GM19397 (cell line): Measurements from ENCODE around the gene ZSCAN10.
A peak's percentile ranks its signal among the peaks of the same experiment; 100 is the strongest.
"Not testable (repeated sequence)": the region's sequence is repeated elsewhere in the genome, so short reads cannot be mapped to it uniquely, and the experiment has no call there.

Experiments
- ATAC-seq: cut with Tn5 transposase; IDR thresholded peaks from one replicate; pipeline ENCODE4 v1.9.1; 2021; ENCODE audit warnings: mild to moderate bottlenecking, moderate library complexity; ENCODE audit not compliant: unreplicated experiment

Gene ZSCAN10

DNA sequence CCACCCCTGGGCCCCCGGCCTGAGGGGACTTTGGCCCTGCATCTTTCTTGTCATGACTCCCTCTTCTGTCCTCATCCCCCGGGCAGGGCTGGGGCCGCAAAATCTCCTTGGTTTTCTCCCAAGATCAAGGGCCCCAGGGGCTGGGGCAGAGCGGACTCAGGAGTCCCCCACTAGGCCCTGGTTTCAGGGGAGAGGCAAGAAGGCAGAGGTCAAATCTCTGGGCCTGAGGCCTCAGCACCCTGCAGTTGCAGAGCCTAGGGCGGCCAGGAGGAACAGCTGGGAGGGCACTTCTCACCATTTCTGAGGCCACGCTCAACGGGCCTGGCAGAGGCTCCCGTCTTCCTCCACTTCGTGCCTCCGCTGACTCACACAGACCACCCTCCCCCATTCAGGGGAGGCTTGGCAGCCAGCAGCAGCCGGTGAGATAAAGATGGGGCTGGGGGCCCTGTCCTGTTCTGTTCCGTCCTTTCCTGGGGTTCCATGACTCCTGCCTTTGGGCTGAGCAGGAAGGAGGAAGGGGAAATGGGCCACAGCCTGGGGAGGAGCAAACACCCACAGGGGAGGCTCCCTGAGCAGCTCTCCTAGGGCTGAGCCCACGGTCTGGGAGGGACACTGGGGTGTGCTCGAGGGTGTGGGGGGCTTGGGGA is 12.4 kb downstream of the ZSCAN10 start:
- ATAC-seq: no peak

DNA sequence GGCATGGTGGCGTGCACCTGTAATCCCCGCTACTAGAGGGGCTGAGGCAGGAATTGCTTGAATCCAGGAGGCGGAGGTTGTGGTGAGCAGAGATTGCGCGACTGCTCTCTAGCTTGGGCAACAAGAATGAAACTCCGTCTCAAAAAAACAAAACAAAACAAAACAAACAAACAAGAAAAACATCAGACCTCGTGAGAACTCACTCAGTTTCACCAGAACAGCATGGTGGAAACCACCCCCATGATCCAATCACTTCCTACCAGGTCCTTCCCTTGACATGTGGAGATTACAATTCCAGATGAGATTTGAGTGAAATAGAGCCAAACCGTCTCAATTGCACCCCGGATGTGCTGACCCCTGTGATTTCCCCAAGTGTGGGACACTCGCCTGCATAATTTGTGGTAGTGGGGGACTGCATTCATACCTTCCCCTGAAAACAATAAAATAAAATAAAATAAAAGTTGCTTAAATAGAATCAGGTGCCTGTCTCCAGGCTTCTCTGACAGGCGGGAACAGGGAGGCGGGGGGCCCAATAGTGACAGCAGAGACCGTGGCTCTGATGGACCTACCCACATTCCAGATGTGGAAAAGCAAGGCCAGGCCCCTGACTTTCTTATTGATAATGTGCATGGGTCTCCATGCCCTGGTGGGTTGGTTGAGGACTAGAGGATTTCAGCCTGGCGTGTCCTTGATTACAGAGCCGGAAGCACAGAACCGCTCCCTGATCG is 13.1 kb downstream of the ZSCAN10 start:
- ATAC-seq: no peak

DNA sequence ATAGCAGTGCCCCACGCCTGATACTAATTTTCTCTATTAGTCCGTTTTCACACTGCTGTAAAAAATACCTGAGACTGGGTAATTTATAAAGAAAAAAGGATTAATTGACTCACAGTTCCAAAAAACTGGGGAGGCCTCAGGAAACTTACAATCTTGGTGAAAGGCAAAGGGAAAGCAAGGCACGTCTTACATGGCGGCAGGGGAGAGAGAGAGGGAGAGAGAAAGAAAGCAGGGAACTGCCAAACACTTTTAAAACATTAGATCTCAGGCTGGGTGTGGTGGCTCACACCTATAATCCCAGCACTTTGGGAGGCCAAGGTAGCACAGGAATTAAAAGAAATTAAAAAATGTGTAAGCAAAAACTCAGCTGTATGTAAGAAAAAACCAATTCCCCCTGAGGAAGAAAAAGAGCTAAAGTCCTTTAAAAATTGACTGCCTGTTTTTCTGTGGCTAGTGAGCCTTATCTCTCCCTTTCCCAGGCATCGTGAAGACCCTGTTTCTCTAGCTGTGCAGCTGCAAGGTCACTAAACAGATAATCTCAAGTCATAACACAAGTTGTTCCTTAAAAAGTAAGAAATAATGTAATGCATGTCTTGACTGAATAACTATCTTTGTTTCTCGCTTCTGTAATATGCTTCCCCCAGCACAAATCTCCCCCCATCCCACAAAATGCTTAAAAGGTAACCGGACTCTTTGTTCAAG is 14.0 kb downstream of the ZSCAN10 start:
- ATAC-seq: no peak

DNA sequence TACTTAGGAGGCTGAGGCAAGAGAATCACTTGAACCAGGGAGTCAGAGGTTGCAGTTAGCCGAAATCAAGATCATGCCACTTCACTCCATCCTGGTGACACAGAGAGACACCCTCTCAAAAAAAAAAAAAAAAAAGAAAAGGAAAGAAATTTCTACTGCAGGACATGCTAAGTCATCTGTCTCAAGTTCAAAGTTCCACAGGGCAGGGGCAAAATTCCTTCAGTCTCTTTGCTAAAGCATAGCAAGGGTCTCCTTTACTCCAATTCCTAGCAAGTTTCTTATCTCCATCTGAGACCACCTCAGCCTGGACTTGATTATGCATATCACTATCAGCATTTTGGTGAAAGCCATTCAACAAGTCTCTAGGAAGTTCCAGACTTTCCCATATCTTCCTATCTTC is 14.6 kb downstream of the ZSCAN10 start:
- ATAC-seq: no peak

DNA sequence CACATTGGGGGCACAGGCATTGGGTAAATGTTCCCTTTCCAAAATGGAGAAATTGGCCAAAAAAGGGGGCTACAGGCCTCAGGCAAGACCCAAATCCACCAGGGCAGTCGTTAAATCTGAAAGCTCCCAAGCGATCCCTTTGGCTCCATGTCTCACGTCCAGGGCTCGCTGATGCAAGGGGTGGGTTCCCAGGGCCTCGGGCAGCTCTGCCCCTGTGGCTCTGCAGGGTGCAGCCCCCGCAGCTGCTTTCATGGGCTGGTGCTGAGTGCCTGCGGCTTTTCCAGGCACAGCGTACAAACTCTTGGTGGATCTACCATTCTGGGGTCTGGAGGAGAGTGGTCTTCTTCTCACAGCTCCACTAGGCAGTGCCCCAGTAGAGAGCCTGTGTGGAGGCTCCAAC is 15.7 kb downstream of the ZSCAN10 start:
- ATAC-seq: not testable (repeated sequence)

DNA sequence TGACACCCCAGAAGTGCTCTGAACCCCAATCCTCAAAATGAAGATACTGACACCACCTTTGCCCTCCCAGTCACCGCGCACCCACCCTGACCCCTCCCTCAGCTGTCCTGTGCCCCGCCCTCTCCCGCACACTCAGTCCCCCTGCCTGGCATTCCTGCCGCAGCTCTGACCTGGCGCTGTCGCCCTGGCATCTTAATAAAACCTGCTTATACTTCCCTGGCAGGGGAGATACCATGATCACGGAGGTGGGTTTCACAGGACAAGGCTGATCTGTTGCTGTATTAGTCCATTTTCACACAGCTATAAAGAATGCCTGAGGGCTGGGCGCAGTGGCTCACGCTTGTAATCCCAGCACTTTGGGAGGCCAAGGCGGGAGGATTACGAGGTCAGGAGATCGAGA is 17.1 kb downstream of the ZSCAN10 start:
- not testable (repeated sequence) for ATAC-seq

DNA sequence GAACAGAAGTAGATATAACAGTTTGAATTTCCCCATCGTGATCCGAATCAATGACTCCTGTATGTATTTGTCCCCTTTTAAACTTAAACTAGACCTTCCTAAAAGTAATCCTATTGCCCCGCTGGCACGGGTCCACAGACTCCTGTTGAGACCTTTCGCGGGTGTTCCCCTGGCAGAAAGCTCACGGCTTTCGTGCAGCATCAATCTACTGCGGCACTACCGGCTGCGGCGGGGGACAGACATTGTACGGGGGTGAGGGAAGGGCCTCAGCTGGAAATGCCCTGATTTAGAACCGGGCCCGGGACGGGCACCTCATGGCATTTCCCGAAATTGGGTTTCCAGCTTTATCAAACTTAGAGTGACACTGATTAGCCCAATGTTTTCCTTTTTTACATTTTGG is 19.1 kb downstream of the ZSCAN10 start:
- no peak for ATAC-seq

DNA sequence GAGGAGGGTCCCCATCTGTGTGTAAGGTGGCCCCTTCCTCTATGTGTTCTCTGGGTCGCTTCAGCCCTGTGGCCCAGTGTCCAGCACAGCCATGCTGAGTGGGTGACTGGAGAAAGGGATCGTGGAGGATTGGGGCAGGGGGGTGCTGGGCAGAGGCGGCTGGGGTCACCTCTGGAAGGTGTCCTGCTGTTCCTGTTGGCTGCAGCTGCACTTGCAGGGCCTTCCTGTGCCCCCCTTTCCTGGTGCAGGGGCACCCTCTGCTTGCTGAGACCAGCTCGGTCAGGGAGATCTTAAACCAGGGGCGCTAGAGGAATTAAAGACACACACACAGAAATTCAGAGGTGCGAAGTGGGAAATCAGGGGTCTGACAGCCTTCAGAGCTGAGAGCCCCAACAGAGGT is 22.5 kb downstream of the ZSCAN10 start:
- ATAC-seq: no peak

DNA sequence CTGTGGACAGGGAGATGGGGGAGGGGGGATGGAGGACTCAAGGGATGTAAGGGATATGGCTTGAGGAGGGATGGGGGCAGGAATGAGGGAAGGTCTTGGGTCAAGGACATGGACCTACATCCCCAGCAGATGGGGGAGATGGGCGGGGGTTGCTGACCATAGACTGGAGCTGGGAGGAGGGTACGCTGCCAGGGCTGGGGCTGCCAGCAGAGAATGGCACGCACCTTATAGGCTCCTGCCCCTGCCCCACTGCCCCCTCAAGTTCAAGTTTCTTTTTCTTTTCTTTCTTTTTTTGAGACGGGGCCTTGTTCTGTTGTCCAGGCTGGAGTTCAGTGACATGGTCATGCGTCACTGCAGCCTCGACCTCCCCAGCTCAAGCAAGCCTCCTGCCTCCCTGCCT is 23.1 kb downstream of the ZSCAN10 start:
- not testable (repeated sequence) for ATAC-seq

DNA sequence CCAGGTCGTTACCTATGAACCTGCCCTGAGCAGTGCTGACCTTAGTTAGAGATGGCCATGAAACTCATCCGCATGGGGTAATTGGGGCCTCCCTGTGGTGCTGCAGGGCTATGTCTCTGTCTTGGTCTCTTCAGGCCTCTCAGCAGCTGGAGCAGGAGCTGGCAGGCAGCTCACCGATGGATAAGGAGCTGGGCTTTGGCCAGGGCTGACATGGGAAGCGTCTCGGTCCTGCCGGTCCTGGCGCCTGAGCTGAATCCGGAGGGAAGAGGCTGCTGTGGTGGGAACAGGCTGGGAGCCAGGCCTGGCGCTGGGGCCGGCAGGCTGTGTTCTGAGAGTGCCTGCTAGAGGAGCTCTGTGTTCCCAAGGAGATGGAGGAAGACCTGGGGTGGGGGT is 23.6 kb downstream of the ZSCAN10 start:
- no peak for ATAC-seq

DNA sequence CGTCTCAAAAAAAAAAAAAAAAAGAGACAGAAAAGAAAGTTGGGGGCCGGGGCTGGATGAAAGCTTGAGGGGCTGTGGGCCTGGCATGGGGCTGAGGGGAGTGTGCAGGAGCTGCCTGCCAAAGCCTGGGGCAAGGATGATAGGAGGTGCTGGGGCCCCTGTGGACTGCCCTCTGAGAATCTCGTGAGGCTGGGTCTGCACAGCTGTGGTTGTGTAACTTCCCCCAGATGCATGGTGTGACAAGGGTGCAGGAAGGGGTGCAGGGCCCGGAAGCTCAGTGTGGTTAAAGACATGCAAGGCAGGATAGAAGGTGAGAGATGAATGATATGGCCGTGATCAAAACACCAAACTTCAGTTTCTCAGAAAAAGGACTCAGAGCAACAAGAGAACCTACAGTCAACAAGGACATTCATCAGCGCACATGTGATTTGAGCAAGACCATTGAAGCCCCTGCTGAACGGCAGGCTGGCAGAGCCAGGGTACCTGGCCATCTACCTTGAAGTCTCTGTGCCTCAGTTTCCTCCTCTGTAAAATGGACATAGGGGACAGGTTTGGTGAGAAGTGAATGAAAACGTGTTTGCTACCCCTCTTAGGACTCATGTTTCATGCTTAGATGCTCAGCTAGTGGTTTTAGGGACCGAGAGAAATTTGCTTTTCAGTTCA is 24.1 kb downstream of the ZSCAN10 start:
- ATAC-seq: peak; percentile 59

DNA sequence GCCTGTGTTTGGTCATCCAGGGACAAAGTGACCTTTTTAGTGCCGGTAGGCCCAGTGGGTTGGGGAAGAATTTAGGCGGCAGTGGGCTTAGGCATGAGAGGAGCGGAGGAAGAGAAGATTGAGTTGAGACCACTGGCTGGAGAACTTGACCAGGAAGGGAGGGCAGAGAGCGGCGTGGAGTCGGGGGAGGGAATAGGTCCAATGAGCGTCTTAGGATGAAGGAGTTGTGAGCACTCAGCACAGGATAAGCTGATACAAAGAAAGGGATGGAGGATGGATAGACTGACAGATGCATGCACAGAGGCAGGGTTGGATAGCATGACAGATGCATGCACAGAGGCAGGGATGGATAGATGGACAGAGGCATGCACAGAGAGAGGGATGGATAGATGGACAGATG is 25.6 kb downstream of the ZSCAN10 start:
- no peak for ATAC-seq

DNA sequence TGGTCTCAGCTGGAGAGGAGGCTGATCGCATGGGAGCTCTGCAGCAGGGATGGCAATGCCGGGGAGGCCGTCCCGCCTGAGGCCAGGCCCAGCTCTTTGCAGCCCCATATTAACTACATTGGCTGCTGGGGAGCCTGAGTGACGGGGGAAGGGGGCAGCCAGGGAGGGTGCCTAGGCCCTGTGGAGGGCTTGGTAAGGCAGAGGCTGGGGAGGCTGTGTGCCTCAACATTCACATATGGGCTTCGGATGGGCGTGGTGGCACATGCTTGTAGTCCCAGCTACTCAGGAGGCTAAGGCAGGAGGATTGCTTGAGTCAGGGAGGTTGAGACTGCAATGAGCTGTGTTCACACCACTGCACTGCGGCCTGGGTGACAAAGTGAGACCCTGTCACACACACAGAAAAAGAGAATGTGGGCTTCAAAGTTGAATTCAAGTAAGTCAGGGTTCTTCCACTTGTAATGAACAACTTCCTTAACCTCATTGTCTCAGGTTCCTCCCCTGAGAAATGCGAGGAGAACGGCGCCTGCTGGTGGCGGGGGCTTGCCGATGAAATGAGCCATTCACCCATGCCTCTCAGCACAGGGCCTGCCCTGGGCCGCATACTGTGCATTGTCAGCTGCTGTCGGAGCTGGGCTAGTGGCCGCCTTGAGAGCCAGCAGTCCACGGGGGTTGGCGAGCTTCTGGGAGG is 26.4 kb downstream of the ZSCAN10 start:
- not testable (repeated sequence) for ATAC-seq

DNA sequence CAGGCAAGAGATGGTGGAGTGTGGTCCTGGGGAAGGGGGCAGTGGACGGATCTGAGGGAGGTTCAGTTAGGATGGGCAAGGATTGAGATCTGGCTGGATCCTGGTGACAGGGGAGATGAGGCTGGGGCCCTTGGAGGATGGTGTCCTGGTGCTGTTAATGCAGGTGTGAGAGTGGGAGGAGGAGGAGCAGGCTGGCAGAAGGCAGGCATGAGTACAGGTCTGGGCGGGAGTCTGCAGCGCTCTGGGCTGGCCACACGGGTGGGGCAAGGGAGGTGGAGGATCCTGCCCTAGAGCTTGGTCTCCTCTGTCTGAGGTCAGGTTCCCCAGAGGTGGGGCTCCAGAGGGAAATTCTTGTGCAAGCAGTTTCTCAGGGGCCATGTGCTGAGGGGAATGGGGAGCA is 26.9 kb downstream of the ZSCAN10 start:
- not testable (repeated sequence) for ATAC-seq

DNA sequence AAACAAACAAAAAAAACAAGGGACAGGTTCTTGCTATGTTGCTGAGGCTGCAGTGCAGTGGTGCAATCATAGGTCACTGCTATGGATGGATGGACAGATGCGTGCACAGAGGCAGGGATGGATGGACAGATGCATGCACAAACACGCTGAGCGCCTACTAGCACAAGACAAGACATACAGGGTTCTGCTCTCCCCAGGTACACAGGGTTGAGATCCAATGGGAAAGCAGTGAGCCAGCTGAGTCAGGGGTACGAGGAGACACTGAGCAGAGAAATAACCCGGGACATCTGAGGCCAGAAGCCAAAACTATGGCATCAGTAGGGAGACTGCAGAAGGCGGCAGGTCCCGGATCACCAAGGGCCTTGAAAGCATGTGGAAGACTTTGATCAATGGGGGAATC is 27.4 kb downstream of the ZSCAN10 start:
- ATAC-seq: no peak

DNA sequence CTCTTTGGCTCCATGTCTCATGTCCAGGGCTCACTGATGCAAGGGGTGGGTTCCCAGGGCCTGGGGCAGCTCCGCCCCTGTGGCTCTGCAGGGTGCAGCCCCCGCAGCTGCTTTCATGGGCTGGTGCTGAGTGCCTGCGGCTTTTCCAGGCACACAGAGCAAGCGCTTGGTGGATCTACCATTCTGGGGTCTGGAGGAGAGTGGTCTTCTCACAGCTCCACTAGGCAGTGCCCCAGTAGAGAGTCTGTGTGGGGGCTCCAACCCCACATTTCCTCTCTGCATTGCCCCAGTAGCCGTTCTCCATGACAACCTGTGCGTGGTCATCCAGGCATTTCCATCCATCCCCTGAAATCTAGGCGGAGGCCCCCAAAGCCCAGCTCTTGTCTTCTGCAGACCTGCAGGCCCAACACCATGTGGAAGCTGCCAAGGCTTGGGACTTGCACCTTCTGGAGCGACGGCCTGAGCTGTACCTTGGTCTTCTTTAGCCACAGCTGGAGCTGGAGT is 28.4 kb downstream of the ZSCAN10 start:
- ATAC-seq: no peak

DNA sequence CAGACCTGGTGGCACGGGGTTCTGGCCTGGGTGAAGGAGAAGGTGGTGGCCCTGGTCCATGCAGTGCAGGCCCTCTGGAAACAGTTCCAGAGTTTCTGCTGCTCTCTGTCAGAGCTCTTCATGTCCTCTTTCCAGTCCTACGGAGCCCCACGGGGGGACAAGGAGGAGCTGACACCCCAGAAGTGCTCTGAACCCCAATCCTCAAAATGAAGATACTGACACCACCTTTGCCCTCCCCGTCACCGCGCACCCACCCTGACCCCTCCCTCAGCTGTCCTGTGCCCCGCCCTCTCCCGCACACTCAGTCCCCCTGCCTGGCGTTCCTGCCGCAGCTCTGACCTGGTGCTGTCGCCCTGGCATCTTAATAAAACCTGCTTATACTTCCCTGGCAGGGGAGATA is 29.9 kb downstream of the ZSCAN10 start:
- not testable (repeated sequence) for ATAC-seq

DNA sequence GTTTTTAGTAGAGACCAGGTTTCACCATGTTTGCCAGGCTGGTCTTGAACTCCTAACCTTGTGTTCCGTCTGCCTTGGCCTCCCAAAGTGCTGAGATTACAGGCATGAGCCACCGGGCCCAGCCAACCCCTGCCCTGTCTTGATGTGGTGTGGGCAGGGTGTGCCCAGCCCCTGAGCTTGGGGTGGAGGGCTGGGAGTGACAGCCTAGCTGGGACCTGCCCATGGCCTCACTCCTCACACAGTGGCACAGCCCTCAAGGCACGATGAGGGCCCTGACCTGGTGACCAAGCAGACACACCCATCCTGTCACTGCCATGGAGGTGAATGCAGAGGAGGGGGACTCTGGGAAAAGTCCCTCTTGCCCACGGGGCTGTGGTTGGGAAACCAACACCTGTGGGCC is 30.6 kb downstream of the ZSCAN10 start:
- no peak for ATAC-seq

DNA sequence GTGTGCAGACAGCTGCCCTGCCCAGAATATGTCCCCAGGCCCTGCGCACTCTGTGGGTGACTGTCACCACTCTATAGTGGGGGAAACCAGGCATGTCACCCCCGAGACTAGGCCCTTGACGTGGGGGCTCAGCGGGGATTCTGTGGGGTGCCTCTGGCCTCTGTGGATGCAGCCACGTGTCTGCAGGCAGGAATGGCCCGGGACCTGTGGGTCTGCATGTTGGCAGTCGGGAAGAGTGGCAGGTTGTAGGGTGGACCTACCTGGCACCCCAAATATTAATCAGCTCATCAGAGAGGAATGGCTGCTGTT is 32.7 kb downstream of the ZSCAN10 start:
- no peak for ATAC-seq

DNA sequence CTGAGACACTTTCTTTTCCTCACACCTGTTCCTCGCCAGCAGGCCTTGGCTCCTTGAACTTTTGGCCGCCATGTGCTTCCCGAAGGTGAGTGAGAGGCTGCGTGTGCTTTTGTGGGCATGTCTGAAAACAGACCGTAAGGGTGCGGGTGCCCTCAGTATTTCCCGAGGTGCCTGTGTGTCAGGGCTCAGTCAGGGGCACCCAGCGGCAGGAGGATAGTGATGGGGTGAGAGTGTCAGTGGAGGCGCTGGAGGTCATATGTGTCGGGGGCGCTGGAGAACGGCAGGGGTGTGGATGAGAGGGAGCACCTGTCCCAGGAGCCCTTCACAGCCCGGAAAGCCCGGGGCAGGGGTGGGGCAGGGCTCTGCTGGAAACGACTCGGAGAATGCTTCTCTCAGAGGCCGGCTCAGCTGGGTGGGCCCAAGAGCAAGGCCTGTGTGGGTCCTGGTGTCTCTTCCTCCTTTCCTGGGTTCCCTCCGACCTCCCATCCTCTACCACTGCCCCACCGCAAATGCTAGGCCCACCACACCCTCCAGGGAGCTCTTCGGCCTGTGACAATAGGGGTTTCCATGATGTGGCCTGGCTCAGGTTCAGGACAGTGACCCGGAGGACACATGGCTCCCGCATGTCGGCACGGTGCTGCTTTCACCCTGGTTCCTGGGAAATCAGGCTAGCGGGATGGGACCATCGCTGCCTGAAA is 33.2 kb downstream of the ZSCAN10 start:
- ATAC-seq: no peak
